GM18867 (cell line): ENCODE measurements around the gene FRS2.

Experiments used
- ATAC-seq: cut with Tn5 transposase; IDR thresholded peaks from one replicate; pipeline ENCODE4 v1.9.1; 2021; ENCODE audit warnings: mild to moderate bottlenecking, moderate library complexity; ENCODE audit not compliant: unreplicated experiment

The FRS2 gene

DNA sequence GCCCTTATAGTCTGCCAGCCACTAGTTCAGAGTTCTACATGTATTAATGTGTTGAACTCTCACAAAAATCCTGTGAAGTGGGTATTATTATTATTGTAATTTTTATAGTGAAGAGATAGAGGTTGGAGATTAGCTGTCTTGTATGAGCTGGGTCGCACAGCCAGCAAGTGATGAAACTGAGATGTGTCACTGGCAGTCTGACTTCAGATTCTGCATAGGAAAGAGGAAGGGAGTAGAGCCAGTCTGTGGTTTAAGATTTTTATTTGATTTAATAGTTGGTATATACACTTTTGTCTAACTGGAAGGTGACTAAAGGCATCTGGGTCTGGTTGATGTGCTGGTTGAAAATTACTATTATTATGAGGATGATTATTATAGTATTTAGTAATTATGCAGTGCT, 5.8 kb upstream of the FRS2 start:
- ATAC-seq = no peak

DNA sequence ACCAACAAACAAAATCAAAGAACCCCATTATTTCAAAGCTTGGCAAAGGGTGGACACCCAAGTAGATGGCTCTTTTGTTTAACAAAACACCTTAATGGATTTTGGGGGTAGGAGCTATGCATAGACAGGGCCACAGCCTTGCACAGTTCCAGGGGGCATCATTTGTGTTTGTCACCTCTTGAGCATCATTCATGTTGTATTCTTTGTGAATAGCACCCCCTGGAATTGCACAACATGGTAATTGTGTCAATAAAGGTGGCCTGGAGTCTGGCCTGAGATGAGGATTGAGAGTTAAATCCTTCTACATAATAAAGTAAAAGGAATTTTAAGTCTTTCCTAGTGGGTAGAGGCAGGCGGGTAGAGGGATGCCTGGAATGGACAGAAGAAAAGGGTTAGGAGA, 3.3 kb upstream of the FRS2 start:
- no peak for ATAC-seq

DNA sequence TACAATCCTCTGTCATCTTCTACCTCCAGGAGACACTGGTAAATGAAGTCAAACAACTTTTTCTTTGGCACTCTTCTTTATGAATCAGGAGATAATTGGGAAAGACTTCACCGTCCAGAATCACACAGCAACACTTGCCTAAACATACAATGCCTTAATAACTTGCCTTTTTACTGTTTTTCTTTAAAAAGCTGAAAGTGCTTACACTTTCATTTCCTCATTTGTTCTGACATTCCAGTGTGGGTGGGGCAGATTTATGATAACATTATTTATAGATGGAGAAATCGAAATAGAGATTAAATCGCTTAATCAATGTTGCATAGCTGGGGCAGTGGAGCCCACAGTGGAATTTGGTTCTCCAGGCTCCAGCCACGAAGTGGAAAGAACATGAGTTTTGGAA, 2.8 kb upstream of the FRS2 start:
- no peak for ATAC-seq

DNA sequence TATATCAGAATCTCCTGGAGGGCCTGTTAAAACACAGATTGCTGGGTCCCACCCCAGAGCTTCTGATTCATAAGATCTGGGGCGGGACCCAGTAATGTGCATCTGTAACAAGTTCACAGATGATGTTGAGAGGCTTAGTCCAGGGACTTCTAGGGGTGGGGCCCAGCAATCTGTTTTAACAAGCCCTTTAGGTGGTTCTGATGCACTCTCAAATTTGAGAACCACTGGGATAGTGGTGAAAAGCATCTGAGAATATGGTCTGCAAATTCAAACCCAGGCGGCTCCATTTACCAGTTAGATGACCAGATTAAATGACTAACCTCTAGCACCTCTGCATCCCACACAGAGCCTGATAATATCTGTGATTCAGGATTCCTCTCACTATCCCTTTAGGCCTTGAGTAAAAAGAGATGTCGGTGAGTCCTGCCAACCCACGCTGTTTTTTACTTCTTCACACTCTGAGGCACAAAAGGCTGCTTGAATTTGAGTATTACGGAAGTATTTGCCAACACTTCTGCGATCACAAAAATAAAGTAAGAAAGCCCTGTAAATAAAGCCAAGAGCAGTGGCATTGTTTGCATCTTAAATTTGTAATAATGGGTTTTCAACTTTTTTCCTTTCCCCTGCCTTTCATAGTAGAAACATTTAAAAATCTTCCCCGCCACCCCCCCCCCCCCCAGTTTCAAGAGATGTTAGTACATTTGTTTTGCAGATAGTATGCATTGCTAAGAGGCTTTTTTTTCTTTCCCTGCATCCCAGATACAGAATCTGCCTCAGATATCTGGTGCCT, 1.8 kb upstream of the FRS2 start:
- no peak for ATAC-seq

DNA sequence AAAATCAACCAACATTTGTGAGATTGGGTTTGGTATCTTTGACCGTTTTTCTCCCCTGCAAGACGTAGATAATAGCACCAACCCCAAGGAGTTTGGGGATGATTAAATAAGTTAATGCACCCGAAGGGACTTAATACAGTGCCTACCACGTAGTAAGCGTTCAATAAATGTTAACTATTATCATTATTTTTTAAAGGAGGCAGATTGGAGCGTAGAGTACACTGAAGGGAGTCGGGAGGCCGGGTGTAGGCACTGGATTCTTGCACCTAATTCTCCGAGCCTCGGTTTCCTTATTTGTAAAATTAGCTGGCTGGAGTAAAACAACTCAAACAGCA, 367 bp upstream of the FRS2 start:
- ATAC-seq = no peak

DNA sequence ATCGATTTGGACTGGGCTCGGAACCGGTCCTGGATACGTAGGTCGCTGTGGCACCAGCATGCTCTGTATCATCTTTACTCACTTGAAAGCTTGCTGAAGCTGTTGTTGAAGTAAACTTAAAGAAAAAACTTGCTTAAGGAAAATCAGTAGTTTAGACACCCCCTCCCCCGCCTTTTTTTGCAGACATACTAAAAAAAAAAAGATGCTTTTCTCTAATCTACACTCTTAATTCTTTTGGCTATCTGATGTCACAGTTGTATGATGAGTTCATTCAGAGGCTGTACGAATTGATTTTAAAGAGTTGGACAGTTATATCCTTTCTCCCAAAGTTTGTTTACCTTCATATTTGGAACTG, 865 bp downstream of the FRS2 start:
- ATAC-seq = no peak

DNA sequence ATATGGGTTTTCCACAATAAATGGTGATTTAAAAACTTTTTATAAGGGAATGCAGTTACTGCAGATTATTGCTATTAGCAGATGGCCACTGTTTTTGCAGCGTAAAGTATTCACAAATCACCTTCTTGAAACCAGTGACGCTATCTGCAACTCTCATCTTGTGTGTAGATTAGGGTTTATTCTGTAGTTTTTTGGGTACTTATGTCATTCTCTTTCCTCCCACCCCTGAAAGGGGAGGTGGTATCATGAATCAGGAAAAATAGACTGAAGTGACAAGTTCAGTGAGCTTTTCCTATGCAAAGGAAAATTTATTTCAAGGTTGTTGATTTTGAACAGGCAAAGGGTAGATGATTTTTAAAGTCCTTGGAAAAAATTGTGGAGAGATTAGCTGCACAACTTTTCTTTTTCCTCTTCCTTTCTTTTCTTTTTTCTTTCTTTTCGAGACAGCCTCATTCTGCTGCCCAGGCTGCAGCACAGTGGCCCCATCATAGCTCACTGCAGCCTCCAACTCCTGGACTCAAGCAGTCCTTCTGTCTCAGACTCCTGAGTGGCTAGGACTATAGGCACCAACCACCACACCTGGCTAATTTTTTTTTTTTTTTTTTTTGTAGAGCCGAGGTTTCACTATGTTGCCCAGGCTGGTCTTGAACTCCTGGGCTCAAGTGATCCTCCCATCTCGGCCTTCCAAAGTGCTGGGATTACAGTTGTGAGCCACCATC, 1.6 kb downstream of the FRS2 start:
- no peak for ATAC-seq

DNA sequence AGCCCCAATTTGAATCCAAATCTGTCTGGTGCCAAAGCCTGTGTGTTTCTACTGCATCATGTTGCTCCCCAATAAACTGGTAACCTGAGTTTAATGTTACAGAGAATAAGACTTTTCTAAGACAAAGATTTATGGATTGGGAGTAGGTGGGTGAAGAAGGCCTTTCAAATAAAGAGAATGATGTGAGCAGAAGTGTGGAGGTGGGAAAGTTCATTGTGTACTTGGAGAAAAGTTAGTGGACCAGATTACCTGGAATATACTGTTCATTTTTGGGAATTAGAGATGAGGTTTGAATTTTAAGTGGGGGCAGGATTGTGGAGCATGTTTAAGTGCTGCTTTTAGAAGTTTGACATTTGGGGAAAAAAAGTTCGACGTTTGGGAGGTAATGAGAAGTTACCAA, 3.1 kb downstream of the FRS2 start:
- no peak for ATAC-seq

DNA sequence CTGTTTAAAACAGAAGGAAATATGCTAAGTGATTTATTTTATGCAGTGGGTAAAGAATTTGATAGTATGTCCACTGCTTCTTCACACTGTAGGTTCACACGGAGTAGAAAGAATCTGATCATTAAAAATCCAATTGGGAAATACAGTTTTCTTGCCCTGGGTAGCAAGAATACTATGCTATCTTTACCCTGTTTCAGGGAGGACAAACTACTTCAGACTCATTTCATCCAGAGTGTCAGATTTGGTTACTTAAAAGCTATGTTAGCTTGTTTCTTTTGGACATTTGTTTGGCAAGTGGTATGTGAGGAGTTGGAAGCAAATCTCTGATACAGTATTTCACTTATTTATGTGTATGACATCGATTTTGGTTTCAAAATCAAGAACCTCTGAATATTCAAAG, 4.3 kb downstream of the FRS2 start:
- ATAC-seq = no peak

DNA sequence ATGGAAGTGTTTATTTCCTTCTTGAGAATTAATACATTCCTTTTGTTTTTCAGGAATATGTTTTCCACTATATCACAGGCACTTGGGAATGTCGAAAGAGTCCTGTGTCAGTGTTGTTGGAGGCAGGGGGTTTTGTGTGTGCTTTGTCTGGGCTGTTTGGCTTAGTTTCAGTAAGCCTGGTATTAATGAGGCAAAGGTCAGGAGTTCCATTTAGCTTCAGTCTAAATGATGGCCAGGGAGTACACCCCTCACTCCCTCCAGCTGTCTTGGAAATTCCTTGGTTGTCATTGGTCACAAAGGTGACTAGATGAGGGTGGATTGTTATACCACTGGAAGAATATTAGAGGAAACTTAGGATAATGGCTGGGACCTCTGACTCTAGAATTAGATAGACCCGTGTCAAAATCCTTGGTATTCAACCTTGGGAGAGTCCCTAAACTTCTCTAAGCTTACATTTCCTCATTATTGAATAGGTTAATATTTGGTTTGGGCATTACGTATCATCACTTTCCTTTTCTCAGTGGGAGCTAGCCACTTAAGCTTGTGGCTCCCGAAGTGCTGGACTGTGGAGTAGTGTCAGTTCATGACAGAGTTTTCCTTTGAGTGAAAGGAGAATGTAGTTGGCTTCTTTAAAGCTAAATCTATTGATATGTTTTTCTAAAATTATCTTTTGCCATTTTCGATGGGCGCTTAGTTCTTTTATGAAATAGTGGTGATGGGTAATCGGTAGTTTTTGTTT, 5.2 kb downstream of the FRS2 start:
- no peak for ATAC-seq

DNA sequence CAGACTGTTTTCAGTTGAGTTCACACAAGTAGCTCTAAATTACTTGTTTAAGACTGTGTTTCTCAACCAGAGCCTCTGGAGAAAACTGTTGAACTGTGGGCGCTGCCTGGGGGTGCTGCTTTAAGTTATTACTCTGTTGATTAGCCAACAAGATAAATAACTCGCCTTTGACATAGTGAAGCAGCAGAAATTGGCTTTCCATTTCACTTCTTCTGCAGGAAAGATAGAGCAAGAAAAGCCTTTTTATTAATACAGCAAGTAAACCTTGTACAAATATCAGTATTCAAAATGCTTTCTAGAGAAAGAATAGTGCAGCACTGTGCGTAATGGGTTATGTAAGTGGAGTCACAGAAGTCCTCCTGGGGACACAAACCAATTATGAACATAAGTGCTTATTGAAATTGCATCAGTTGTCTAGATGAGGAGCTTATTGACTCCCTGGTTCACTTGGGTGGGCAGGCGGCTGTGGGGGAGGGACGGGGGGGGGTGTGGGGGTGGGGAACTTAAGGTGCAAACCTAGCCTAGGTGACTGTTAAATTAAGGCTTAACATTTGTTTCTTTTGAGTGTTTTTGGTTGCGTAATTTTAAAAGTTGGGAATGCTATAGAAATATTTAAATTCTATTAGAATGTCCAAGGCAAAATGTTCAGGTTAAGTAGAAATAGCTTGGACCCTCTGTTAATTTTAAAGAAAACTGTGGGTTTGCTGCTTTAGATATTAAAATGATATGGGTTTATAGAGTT, 6.3 kb downstream of the FRS2 start:
- ATAC-seq = no peak

DNA sequence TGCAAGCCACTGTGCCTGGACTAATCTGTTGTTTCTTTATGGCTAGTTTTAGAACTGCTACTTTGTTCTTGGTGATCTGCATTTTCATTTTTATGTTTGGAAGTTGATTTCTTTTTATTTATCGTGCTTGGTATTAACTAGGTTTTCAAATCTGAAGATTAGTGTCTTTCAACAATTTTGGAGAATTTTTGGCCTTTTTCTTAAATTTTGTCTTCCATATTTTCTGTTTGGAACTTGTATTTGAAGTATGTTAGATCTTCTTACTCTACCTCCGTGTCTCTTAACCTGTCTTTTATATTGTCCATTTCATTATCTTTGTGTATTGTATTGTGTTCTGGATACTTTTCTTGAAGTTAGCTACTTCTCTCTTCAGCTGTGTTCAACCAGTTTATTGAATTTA, 9.5 kb downstream of the FRS2 start:
- ATAC-seq = no peak

DNA sequence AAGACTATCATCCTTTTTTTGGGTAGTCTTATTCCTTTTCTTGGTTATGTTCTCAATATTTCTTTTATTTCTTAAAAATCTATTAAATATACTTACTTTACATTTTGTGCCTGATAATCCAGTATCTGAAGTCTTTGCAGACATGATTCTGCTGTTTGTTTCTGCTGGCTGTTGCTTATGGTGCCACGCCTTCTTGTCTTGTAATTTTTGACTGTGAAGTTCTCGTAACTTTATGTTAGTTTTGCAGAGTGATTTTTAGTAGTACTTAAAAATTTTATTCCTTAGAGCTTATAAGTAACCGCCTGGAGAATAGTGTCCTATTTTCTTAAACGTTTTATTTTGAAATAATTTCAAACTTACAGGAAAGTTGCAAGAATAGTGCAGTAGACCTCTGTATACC, 10.5 kb downstream of the FRS2 start:
- no peak for ATAC-seq

DNA sequence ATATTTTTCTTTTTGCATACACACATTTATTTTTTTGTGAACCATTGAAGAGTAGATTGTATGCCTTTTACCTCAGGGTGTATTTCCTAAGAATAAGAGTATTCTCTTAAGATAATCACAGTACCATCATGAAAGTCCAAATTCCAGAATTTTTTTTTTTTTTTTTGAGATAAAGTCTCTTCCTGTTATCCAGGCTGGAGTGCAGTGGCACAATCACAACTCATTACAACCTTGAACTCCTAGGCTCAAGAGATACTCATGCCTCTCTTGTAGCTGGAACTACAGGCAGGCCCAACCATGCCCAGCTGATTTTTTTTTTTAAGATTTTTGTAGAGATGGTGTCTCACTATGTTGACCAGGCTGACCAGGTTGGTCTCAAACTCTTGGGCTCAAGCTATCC, 10.9 kb downstream of the FRS2 start:
- no peak for ATAC-seq

DNA sequence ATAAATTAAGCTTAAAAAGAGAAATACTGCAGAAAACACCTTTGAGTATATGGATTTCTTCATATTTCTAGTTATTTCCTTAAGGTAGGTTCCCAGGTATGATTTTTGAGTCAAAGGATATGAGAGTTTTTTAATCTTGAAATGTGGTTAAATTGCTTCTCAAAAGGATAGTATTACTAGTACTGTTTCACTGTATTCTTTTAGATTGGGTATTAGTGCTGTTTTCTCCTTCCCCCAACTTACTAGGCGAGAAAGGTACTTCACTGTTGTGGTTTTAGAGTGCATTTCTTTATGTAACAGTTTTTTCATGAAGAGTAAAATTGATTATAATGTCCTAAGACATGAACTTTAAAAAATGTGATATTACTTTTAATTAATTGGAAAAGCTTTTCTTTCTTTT, 13.5 kb downstream of the FRS2 start:
- ATAC-seq = no peak

DNA sequence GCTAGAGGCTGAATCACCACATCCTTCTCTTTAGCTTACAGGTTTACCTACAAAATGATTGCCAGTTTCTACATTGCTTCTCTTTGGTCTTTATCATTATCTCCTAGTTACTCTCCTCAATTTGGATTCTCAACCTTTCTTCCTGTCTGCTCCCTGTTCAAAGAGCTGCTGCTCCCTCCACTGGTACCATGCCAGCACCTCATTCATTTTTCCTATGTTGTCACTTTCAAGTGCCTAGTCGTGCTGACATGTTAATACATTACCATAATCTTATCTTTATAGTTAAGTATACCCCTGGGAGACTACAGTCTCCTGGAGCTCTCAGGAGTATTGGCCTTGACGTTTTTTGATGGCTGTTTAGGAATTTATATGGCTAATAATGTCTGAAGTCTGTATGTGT, 14.2 kb downstream of the FRS2 start:
- ATAC-seq = no peak

DNA sequence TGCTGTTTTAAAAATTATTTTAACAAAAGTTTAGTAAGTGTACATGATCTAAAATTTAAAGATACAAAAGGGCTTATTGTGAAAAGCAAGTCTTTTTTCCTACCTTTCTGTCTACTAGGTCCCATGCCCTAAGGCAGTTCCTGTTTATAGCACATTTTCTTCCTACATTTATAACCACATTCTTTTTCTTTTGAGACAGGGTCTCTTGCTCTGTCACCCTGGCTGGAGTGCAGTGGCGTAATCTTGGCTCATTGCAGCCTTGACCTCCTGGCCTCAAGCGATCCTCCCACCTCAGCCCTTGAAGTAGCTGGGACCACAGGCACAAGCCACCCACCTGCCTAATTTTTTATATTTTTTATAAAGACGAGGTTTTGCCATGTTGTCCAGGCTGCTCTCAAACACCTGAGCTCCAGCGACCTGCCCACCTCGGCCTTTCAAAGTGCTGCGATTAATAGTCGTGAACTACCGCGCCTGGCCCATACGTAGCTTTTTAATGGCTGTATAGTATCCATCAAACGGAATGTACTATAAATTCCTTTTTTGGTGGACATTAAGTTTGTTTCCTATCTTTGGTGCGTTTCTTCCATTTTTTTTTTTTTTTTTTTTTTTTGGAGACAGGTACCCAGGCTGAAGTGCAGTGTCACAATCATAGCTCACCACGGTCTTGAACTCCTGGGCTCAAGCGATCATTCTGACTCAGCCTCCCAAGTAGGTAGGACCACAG, 20.9 kb downstream of the FRS2 start:
- no peak for ATAC-seq

DNA sequence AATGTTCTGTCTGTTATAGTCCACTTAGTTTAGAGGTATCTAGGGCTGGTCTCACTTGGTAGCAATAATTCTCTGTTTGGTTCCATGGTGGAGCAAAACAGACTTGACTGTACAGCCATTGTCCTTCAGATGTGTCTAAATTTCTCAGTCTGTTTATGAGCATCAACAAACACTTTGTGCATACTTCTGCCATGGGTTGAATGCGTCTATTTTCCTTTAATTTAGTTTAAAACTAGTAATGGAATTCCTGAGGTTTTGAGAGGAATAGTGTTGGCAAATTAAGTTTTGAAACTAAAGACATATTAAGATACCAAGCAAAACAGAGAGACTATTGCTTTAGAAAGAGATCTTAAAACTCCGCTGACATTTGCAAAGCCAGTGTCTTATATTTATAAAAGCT, 22.6 kb downstream of the FRS2 start:
- ATAC-seq = no peak

DNA sequence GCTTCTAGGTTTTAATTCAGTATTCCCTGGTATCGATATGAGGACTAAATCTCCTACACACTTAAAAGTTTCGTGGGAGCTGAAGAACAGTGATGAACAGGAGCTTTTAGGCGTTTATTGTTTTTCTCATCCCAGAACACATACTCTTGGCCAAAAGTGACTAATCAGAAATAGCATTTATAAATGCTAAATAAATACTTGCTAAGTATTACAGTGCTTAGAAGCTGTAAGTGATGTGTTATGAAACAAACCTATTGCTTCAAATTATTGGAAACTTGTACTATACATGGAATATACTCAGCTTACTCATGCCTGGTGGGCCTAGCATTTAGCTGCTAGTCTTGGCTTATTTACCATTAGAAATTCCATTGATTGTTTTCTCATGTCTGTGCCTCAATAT, 24.9 kb downstream of the FRS2 start:
- ATAC-seq = no peak

DNA sequence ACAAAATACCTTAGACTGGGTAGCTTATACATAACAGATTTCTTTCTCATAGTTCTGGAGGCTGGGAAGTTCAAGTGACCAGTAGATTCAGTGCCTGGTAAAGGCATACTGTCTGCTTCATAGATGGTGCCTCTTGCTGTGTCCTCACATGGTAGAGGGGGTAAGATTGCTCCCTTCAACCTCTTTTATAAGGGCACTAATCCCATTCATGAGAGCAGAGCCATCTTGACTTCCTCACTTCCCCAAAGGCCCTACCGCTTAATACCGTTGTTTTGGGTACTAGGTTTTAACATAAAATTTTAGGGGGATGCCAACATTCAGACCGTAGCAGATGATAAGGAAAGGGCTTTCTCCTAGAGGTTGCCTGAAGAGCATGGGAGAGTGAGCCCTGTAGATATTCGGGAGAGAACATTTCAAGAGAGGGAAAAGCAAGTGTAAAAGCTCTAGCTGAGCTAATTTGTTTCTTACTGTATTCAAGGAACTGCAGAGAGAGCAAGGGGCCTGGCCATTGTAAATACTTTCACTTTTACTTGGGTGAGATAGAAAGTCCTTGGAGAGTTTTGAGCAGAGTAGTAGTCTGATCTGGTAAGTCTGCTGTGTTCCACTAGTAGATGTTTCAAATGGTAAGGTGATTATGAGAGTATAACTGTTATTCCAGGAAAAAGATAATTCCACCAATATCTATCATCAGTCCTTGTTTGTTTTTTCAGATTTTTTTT, 27.3 kb downstream of the FRS2 start:
- peak; percentile 96 for ATAC-seq
